MM.1S (cell line): ENCODE results near the gene FGFR4.

Experiments used
- DNase-seq: peaks from one replicate; pipeline ENCODE4 v3.0.0-alpha.2; 2015
- H2AFZ ChIP-seq: fragments of 300-600 bp; sonication (generic); 2 replicates; pipeline ENCODE4 v1.6.0; 2016; ENCODE audit warnings: antibody characterized with exemption, low read length
- H3F3A ChIP-seq: fragments of 300-600 bp; sonication (generic); 2 replicates; pipeline ENCODE4 v1.6.1; 2016; ENCODE audit warnings: mild to moderate bottlenecking, antibody characterized with exemption, low read length, moderate library complexity, mixed read lengths; ENCODE audit not compliant: insufficient read depth
- H3K27ac ChIP-seq: fragments of 300-600 bp; sonication (generic); 2 replicates; pipeline ENCODE4 v1.5.1; 2016; ENCODE audit warnings: mild to moderate bottlenecking, low read length
- H3K27me3 ChIP-seq: fragments of 300-600 bp; sonication (generic); replicated peaks from 2 replicates; pipeline ENCODE4 v1.6.0; 2016; ENCODE audit warnings: low read length; ENCODE audit not compliant: insufficient read depth
- H3K36me3 ChIP-seq: fragments of 300-600 bp; sonication (generic); replicated peaks from 2 replicates; pipeline ENCODE4 v1.6.1; 2016; ENCODE audit warnings: mild to moderate bottlenecking, low read length, mixed read lengths; ENCODE audit not compliant: insufficient read depth
- H3K4me1 ChIP-seq: fragments of 300-600 bp; sonication (generic); 2 replicates; pipeline ENCODE4 v1.6.1; 2016; ENCODE audit warnings: low read length, mixed read lengths
- H3K4me2 ChIP-seq: fragments of 300-600 bp; sonication (generic); 2 replicates; pipeline ENCODE4 v1.6.0; 2016; ENCODE audit warnings: low read depth, low read length
- H3K4me3 ChIP-seq: fragments of 300-600 bp; sonication (generic); 2 replicates; pipeline ENCODE4 v1.5.1; 2016; ENCODE audit warnings: low read length, mixed read lengths
- H3K79me2 ChIP-seq: fragments of 300-600 bp; sonication (generic); 2 replicates; pipeline ENCODE4 v1.6.1; 2016; ENCODE audit warnings: mixed run types, low read length, mixed read lengths
- H3K9ac ChIP-seq: fragments of 300-600 bp; sonication (generic); 2 replicates; pipeline ENCODE4 v1.6.1; 2016; ENCODE audit warnings: low read length, mixed read lengths
- H3K9me2 ChIP-seq: fragments of 300-600 bp; sonication (generic); replicated peaks from 2 replicates; pipeline ENCODE4 v1.6.1; 2016; ENCODE audit warnings: mild to moderate bottlenecking, low read length, mixed read lengths; ENCODE audit not compliant: insufficient read depth
- H3K9me3 ChIP-seq: fragments of 300-600 bp; sonication (generic); replicated peaks from 2 replicates; pipeline ENCODE4 v1.6.1; 2016; ENCODE audit warnings: mild to moderate bottlenecking, low read length, mixed read lengths; ENCODE audit not compliant: insufficient read depth
- H4K20me1 ChIP-seq: fragments of 300-600 bp; sonication (generic); 2 replicates; pipeline ENCODE4 v1.6.1; 2016; ENCODE audit warnings: mild to moderate bottlenecking, low read length, moderate library complexity, mixed read lengths; ENCODE audit not compliant: insufficient read depth
- CTCF ChIP-seq: fragments of 300-600 bp; sonication (generic); IDR thresholded peaks from 2 replicates; pipeline ENCODE4 v1.5.1; 2016; ENCODE audit warnings: antibody characterized with exemption, low read length, mixed read lengths
- EZH2 ChIP-seq: fragments of 300-600 bp; sonication (generic); optimal IDR thresholded peaks from 2 replicates; pipeline ENCODE3; 2017; ENCODE audit warnings: low read depth, mild to moderate bottlenecking, antibody characterized with exemption, low read length, mixed read lengths
- EZH2phosphoT487 ChIP-seq: fragments of 300-600 bp; sonication (generic); IDR thresholded peaks from 2 replicates; pipeline ENCODE4 v1.6.1; 2018; ENCODE audit warnings: antibody characterized with exemption, low read length

Gene FGFR4

GRCh38 chr5:177083357-177083756 is 3.4 kb upstream of the FGFR4 start:
- no peak overlapping the region for H2AFZ ChIP-seq
- no peak overlapping the region for H3K27ac ChIP-seq
- no peaks in the 10 kb centered on the region for H3K9me2 ChIP-seq
- H3K4me1 ChIP-seq, result peaks cover 5% of the 10 kb centered on the region; the same call in 1 of the 2 replicates
- H3K9ac ChIP-seq, result no peak overlapping the region
- peaks cover 13% of the 10 kb centered on the region for H3F3A ChIP-seq
- no peaks in the 10 kb centered on the region for H4K20me1 ChIP-seq
- H3K4me2 ChIP-seq, result no peak overlapping the region
- TF ChIP-seq CTCF, result no peak
- TF ChIP-seq EZH2, result no peak
- no peak for TF ChIP-seq EZH2phosphoT487
- H3K4me3 ChIP-seq, result no peak overlapping the region
- H3K27me3 ChIP-seq, result 0 out of 2 replicates have a peak, but pooled peaks cover 4% of the 10 kb centered on the region
- H3K79me2 ChIP-seq, result no peaks in the 10 kb centered on the region
- no peak for DNase-seq
- no peaks in the 10 kb centered on the region for H3K9me3 ChIP-seq
- H3K36me3 ChIP-seq, result no peaks in the 10 kb centered on the region

DNA sequence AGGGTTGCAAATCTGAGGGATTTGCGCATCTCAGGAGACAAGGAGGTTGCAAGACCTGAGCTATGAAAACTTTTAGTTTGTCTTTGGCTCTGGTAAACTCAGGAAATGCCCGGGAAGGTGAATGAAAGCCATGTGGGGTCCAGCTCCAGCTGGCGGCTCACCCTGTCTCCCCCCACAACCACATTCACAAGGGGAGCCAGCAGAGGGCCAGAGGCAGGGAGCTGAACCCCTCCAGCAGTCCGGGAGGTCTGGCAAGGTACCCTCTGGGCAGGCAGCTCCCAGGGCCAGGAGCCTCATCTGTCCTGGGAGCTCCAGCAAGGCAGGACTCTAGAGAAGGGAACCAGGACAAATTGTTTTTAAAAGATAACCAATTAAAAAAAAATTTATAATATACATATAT is 2.5 kb upstream of the FGFR4 start:
- H3K9me2 ChIP-seq, result no peaks in the 10 kb centered on the region
- H3F3A ChIP-seq, result peaks cover 13% of the 10 kb centered on the region
- no peak overlapping the region for H3K27ac ChIP-seq
- H3K79me2 ChIP-seq, result no peaks in the 10 kb centered on the region
- H4K20me1 ChIP-seq, result no peaks in the 10 kb centered on the region
- H2AFZ ChIP-seq, result no peak overlapping the region
- no peak for DNase-seq
- H3K9ac ChIP-seq, result no peak overlapping the region
- H3K4me1 ChIP-seq, result peaks cover 5% of the 10 kb centered on the region; the same call in 1 of the 2 replicates
- H3K4me3 ChIP-seq, result no peak overlapping the region
- H3K9me3 ChIP-seq, result no peaks in the 10 kb centered on the region
- 0 out of 2 replicates have a peak, but pooled peaks cover 4% of the 10 kb centered on the region for H3K27me3 ChIP-seq
- no peak for TF ChIP-seq EZH2phosphoT487
- no peak for TF ChIP-seq CTCF
- TF ChIP-seq EZH2, result no peak
- no peaks in the 10 kb centered on the region for H3K36me3 ChIP-seq
- no peak overlapping the region for H3K4me2 ChIP-seq

DNA sequence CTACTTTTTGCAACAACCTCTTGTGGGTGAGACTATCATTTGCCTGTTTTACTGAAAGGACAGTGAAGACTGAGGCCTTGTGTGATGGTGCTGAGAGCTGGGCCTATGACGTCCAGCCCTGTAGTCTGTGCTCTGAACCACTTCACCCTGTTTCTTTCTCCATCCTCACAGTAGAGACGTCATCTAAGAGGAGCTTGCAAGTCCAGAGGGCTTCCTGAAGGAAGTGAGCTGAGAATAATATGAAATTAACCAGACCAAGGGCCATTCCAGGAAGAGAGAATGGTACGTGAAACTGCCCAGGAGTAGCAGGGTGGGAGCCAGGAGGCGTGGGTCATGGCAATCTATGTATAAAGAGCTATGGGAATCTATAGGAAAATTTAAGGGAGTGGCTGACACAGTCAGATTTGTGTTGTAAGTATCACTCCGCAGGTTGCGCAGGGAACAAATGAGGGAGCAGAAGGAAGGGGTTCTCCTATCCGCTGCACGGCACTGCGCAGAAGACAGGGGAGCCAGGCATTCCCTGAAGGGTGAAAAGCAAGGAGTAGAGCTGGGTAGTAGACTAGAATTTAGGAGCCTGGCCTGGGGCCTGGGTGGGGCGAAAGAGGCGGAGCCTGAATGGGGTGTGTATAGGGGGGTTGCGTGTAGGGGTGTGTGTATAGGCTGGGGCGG is 596 bp upstream of the FGFR4 start:
- Histone ChIP-seq H3K4me2 (peak overlapping the region; percentile 24; the same call in 1 of the 2 replicates), H3K9me2 (no peaks in the 10 kb centered on the region), H3K27me3 (peaks cover 5% of the 10 kb centered on the region; the same call in 1 of the 2 replicates), H3F3A (peaks cover 13% of the 10 kb centered on the region), H3K27ac (no peak overlapping the region), H3K9me3 (no peaks in the 10 kb centered on the region), H4K20me1 (no peaks in the 10 kb centered on the region), H3K4me3 (no peak overlapping the region), H3K9ac (no peak overlapping the region), H3K79me2 (no peaks in the 10 kb centered on the region), H3K36me3 (no peaks in the 10 kb centered on the region), H2AFZ (no peak overlapping the region), H3K4me1 (peaks cover 5% of the 10 kb centered on the region; the same call in 1 of the 2 replicates)
- TF ChIP-seq CTCF (no peak), EZH2 (no peak), EZH2phosphoT487 (no peak)
- DNase-seq, result no peak
